ENCODE results near the gene GPR18. TPM values are rescaled to one million over a fixed set of nuclear protein-coding genes. Genes with fewer than 3 reads are reported as not detected.

The GPR18 gene
- total RNA-seq, 1 experiment from 2014 or later: not detected

DNA sequence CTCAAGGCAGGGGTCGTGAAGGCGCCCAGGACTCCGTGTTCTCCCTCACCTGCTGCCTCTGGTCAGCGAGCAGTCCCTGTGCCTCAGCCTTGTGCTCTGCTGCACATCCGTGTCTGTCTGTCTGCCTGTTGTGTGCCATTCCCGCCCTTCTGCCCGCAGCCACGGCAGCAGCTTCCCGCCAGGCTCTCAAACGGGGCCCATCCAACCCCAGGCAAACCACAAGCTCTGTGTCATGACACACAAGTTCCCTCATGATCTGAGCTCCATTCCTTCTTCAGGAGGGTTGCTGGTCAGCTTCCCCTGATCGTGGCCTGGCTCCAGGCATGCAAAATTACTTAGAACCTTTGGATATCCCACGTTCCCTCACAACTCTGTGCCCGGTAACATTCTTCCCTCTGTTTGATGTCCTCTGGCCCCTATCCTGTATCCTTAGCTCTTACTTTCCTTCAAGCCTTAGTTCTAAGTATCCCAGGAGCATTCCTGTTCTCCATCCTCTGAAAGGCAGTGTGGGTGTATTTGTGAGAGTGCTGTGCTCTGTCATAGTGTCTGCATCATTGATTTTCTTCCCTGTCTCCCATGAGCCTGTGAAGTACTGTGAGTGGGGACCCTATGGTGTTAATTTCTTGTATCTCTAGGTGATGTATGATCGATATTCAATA, 45.8 kb upstream of the GPR18 start:
- ChIA-PET RAD21 (ENCODE audit: low non-redundant PET in 1 of 2, low total read pairs in 2 of 2, uncharacterized antibody in 2 of 2, unreplicated experiment in 2 of 2) (no interaction called here), CTCF (no interaction called here), POLR2A (no interaction called here)
- Histone ChIP-seq H3K36me3 (ENCODE audit: control insufficient read depth in 1 of 2, insufficient read depth in 2 of 2, low read length in 2 of 2) (0 out of 4 replicates have a peak, but pooled peaks cover 0 to 6% of the 10 kb centered on the region in 2 experiments), H3K79me2 (ENCODE audit: insufficient read depth, low read length) (peaks cover 11% of the 10 kb centered on the region; the same call in 1 of the 2 replicates), H3K27me3 (ENCODE audit: insufficient read depth, low read length) (no peaks in the 10 kb centered on the region), H3K27ac (ENCODE audit: low read depth, low read length) (no peak overlapping the region), H3K4me1 (ENCODE audit: control insufficient read depth in 1 of 2, insufficient read depth in 2 of 2, low read length in 2 of 2) (peaks cover 22 to 41% of the 10 kb centered on the region in 2 experiments), H3K4me3 (replicated peaks in 1 of 2; ENCODE audit: low read depth in 1 of 2, low read length in 2 of 2) (no peak overlapping the region), H3K9me2 (ENCODE audit: insufficient read depth) (no peaks in the 10 kb centered on the region), H3K9me3 (ENCODE audit: control insufficient read depth in 1 of 2, insufficient read depth in 1 of 2, low read depth in 1 of 2, low read length in 2 of 2) (no peaks in the 10 kb centered on the region; a peak in 1 of 4 replicates), H3K4me2 (ENCODE audit: low read length) (no peak overlapping the region), H2AFZ (ENCODE audit: low read depth, low read length, poor library complexity, severe bottlenecking) (no peak overlapping the region), H4K20me1 (ENCODE audit: insufficient read depth) (no peaks in the 10 kb centered on the region), H3K9ac (ENCODE audit: low read length) (no peak overlapping the region)
- DNase-seq (ENCODE audit: low read depth, low spot score): no peak
- intact Hi-C loops (cut with micrococcal nuclease): no loop called here
- no peak for ATAC-seq
- BruUV-seq (replicated peaks): no TSS peak
- TF ChIP-seq ZNF274 (IDR thresholded peaks at IDR 0.05; ENCODE audit: low read depth, low read length) (no peak), POLR2AphosphoS5 (IDR thresholded peaks at IDR 0.05; ENCODE audit: low read depth, low read length) (no peak), FOSL1 (IDR thresholded peaks at IDR 0.05; ENCODE audit: low read depth) (no peak), EZH2phosphoT487 (IDR thresholded peaks at IDR 0.05; ENCODE audit: borderline replicate concordance) (no peak)

DNA sequence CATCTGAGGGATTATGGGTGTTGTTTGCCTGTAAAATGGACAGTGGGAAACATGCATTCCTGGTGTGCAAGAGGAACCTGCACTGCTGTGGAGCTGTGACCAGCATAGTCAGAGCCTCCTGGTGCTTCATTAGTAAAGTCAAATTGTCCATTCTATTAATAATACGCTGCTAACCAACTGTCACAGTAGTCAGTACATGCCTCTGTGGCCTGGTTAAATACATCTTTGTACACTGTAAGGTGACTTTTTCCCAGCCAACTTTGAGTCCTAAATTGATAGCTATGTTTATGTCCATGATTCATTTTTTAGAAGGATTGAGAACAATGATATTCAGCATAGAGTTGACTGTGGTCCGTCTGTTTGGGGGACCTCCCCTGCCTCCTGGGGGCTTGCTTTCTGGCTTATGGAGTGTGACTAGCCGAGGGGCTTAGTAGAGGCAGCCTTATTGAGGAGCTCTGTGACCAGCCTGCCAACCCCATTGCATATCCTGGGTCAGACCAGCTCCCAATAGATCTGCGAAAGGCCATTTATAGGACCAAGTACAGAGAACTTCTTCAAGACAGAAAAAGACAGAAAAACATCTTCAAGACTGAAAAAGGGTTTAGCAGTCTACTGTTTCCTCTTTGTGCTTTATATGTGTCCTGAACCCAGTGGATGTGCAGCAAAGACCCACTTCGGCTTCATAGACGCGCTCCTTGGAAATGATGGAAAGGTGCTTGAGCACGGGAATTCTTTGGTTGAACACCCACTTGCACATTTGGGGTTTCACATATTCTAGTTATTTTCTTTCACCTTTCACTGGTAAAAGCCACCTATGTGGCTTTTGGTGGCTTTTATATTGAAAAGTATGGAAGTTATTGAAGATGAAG, 44.7 kb upstream of the GPR18 start:
- H3K36me3 ChIP-seq (ENCODE audit: control insufficient read depth in 1 of 2, insufficient read depth in 2 of 2, low read length in 2 of 2): no peaks in the 10 kb centered on the region
- CTCF ChIA-PET: no interaction called here
- RAD21 ChIA-PET (ENCODE audit: low non-redundant PET in 1 of 2, low total read pairs in 2 of 2, uncharacterized antibody in 2 of 2, unreplicated experiment in 2 of 2): no interaction called here
- ATAC-seq: no peak
- no peak overlapping the region for H3K4me3 ChIP-seq (replicated peaks in 1 of 2; ENCODE audit: low read depth in 1 of 2, low read length in 2 of 2)
- no peak overlapping the region for H2AFZ ChIP-seq (ENCODE audit: low read depth, low read length, poor library complexity, severe bottlenecking)
- H3K4me1 ChIP-seq (ENCODE audit: control insufficient read depth in 1 of 2, insufficient read depth in 2 of 2, low read length in 2 of 2): peaks cover 15 to 32% of the 10 kb centered on the region in 2 experiments
- BruUV-seq (replicated peaks): no TSS peak
- no peak overlapping the region for H3K27ac ChIP-seq (ENCODE audit: low read depth, low read length)
- intact Hi-C loops (cut with micrococcal nuclease): no loop called here
- H3K27me3 ChIP-seq (ENCODE audit: insufficient read depth, low read length): no peaks in the 10 kb centered on the region
- POLR2A ChIA-PET: no interaction called here
- peaks cover 12% of the 10 kb centered on the region; the same call in 1 of the 2 replicates for H3K79me2 ChIP-seq (ENCODE audit: insufficient read depth, low read length)
- TF ChIP-seq EZH2phosphoT487 (IDR thresholded peaks at IDR 0.05; ENCODE audit: borderline replicate concordance) (no peak), TCF7L2 (IDR thresholded peaks at IDR 0.05; ENCODE audit: borderline replicate concordance, extremely low read depth, insufficient read depth, insufficient read length) (no peak), EGR1 (IDR thresholded peaks at IDR 0.05; ENCODE audit: low read depth) (no peak), ELF1 (IDR thresholded peaks at IDR 0.05; ENCODE audit: borderline replicate concordance, low read depth) (no peak), RAD21 (IDR thresholded peaks at IDR 0.05; ENCODE audit: low read depth) (no peak), CBX3 (IDR thresholded peaks at IDR 0.05; ENCODE audit: low read depth) (no peak)
- TF ChIP-seq, protein P1, sequence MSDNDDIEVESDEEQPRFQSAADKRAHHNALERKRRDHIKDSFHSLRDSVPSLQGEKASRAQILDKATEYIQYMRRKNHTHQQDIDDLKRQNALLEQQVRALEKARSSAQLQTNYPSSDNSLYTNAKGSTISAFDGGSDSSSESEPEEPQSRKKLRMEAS (IDR thresholded peaks at IDR 0.05): no peak
- DNase-seq (ENCODE audit: low read depth, low spot score): no peak
- H3K9me3 ChIP-seq (ENCODE audit: control insufficient read depth in 1 of 2, insufficient read depth in 1 of 2, low read depth in 1 of 2, low read length in 2 of 2): no peaks in the 10 kb centered on the region; a peak in 1 of 4 replicates
- H3K9me2 ChIP-seq (ENCODE audit: insufficient read depth): no peaks in the 10 kb centered on the region
- no peak overlapping the region for H3K4me2 ChIP-seq (ENCODE audit: low read length)
- no peaks in the 10 kb centered on the region for H4K20me1 ChIP-seq (ENCODE audit: insufficient read depth)
- no peak overlapping the region for H3K9ac ChIP-seq (ENCODE audit: low read length)
